CD4-positive, alpha-beta T cell treated with Interleukin-2 at 100 ng/mL for 4 hours (primary cell): ENCODE data around the gene PLK4.
"Not testable (repeated sequence)": the region's sequence is repeated elsewhere in the genome, so short reads cannot be mapped to it uniquely, and the experiment has no call there.

ENCODE experiments used
- DNase-seq: peaks from one replicate; pipeline ENCODE4 v3.0.0-alpha.2; 2020; ENCODE audit warnings: low spot score

PLK4 gene

GRCh38 chr4:127916512-127916911 is 35.8 kb downstream of the PLK4 start:
- no peak for DNase-seq

- DNase-seq, result no peak
Observed at GRCh38 chr4:127917151-127917550, 36.5 kb downstream of the PLK4 start.

- no peak for DNase-seq
Observed at GRCh38 chr4:127920521-127920920, 39.8 kb downstream of the PLK4 start.

GRCh38 chr4:127922226-127922625 is 41.5 kb downstream of the PLK4 start:
- no peak for DNase-seq

GRCh38 chr4:127925720-127926119 is 45.0 kb downstream of the PLK4 start:
- DNase-seq, result not testable (repeated sequence)

- no peak for DNase-seq
Observed at GRCh38 chr4:127930175-127930574, 49.5 kb downstream of the PLK4 start.

- DNase-seq, result not testable (repeated sequence)
Observed at GRCh38 chr4:127931836-127932235, 51.1 kb downstream of the PLK4 start.

GRCh38 chr4:127936974-127937373 is 56.3 kb downstream of the PLK4 start:
- DNase-seq, result no peak
